Uterus (tissue), 4 donors: Measurements from ENCODE around the gene ATP11B. TPM values are rescaled to one million over a fixed set of nuclear protein-coding genes. Genes with fewer than 3 reads are reported as not detected.

Experiments used
- DNase-seq, 2 donors: peaks; one replicate each; pipeline ENCODE4 v3.0.0-alpha.2; 2019 to 2020
- H3K27ac ChIP-seq, 2 donors: fragments of 200-600 bp; sonication (generic); 1 replicate in 1 of 2; 2 replicates in 1 of 2; pipeline ENCODE4 v1.5.1; 2016 to 2018
- H3K27me3 ChIP-seq, 2 donors: fragments of 200-600 bp; sonication (generic); one replicate each; pipeline ENCODE4 v1.5.1; 2018 to 2019; ENCODE audit warnings: control low read depth in 1 of 2
- H3K36me3 ChIP-seq, 2 donors: fragments of 200-600 bp; sonication (generic); one replicate each; pipeline ENCODE4 v1.5.1; 2019; ENCODE audit warnings: control low read depth in 1 of 2
- H3K4me1 ChIP-seq, 2 donors: fragments of 200-600 bp; sonication (generic); one replicate each; pipeline ENCODE4 v1.5.1; 2018 to 2019; ENCODE audit warnings: control low read depth in 1 of 2
- H3K4me3 ChIP-seq, 2 donors: fragments of 200-600 bp; sonication (generic); 1 replicate in 1 of 2; 2 replicates in 1 of 2; pipeline ENCODE4 v1.5.1; 2018 to 2019; ENCODE audit warnings: mild to moderate bottlenecking in 1 of 2
- H3K9me3 ChIP-seq, 2 donors: fragments of 200-600 bp; sonication (generic); one replicate each; pipeline ENCODE4 v1.5.1; 2019; ENCODE audit warnings: control low read depth in 1 of 2
- CTCF ChIP-seq, 4 experiments: fragments of 200-600 bp in 2 of 4; fragments of 450-650 bp in 2 of 4; sonication (generic) in 2 of 4; IDR thresholded peaks; one replicate each; pipeline ENCODE4 v1.5.1; 2016 to 2019; ENCODE audit warnings: antibody characterized with exemption in 4 of 4, mild to moderate bottlenecking in 2 of 4, moderate library complexity in 1 of 4
- POLR2A ChIP-seq, 2 donors: fragments of 450-650 bp; IDR thresholded peaks; one replicate each; pipeline ENCODE4 v1.6.1; 2016; ENCODE audit warnings: antibody characterized with exemption in 2 of 2, mild to moderate bottlenecking in 1 of 2, moderate library complexity in 1 of 2
- intact Hi-C: fragments of 100-400 bp; cut with DNase I; formaldehyde crosslinking; loops from one replicate; pipeline ENCODE4 v1.15.1; 2023; ENCODE audit warnings: low total_unique reads
- total RNA-seq, 4 donors: library from RNA; depleted of rRNA in 3 of 4; stranded (reverse); fragments of >200 nt in 3 of 4; gene quantifications; one replicate each; pipeline versions ENCODE4 v1.1.0 to v1.2.4, GENCODE V29; 2014 to 2023
- donor health status: DM: yes; HTN: yes; CAD: no.

Gene ATP11B
- total RNA-seq, 4 donors from 2014 or later = 53.5 to 136 (median 95.1) TPM

- Histone ChIP-seq H3K4me1 (peaks cover 0 to 13% of the 10 kb centered on the region in 2 donors), H3K27ac (no peak overlapping the region), H3K9me3 (no peaks in the 10 kb centered on the region), H3K27me3 (no peaks in the 10 kb centered on the region), H3K4me3 (no peak overlapping the region), H3K36me3 (no peaks in the 10 kb centered on the region)
- intact Hi-C loops = no loop called here
- no peak for TF ChIP-seq CTCF (IDR thresholded peaks at IDR 0.05)
- TF ChIP-seq POLR2A (IDR thresholded peaks at IDR 0.05) = no peak
- no peak for DNase-seq
These were observed 16.2 kb downstream of the ATP11B start for GRCh38 chr3:182809531-182809930.

GRCh38 chr3:182810574-182811268 is 17.4 kb downstream of the ATP11B start:
- intact Hi-C loops = no loop called here
- Histone ChIP-seq H3K4me1 (peaks cover 0 to 13% of the 10 kb centered on the region in 2 donors), H3K27me3 (no peaks in the 10 kb centered on the region)

GRCh38 chr3:182811269-182811596 is 17.9 kb downstream of the ATP11B start:
- intact Hi-C loops = no loop called here
- H3K27me3 ChIP-seq = no peaks in the 10 kb centered on the region
- no peaks in the 10 kb centered on the region for H3K9me3 ChIP-seq
- no peak overlapping the region for H3K27ac ChIP-seq
- H3K4me1 ChIP-seq = peaks cover 0 to 10% of the 10 kb centered on the region in 2 donors
- no peak for DNase-seq
- H3K4me3 ChIP-seq = no peak overlapping the region
- TF ChIP-seq CTCF (IDR thresholded peaks at IDR 0.05) (no peak), POLR2A (IDR thresholded peaks at IDR 0.05) (no peak)
- no peaks in the 10 kb centered on the region for H3K36me3 ChIP-seq

More at GRCh38 chr3:182810574-182811268, 17.4 kb downstream of the ATP11B start:
- Histone ChIP-seq H3K4me3 (no peak overlapping the region), H3K27ac (no peak overlapping the region), H3K36me3 (no peaks in the 10 kb centered on the region), H3K9me3 (no peaks in the 10 kb centered on the region)
- no peak for DNase-seq
- TF ChIP-seq CTCF (IDR thresholded peaks at IDR 0.05) = no peak

GRCh38 chr3:182812123-182812522 is 18.8 kb downstream of the ATP11B start:
- H3K4me3 ChIP-seq = no peak overlapping the region
- no peaks in the 10 kb centered on the region for H3K9me3 ChIP-seq
- DNase-seq = no peak
- H3K27me3 ChIP-seq = no peaks in the 10 kb centered on the region
- H3K27ac ChIP-seq = no peak overlapping the region
- peaks cover 0 to 5% of the 10 kb centered on the region in 2 donors for H3K4me1 ChIP-seq
- H3K36me3 ChIP-seq = no peaks in the 10 kb centered on the region
- TF ChIP-seq CTCF (IDR thresholded peaks at IDR 0.05) (no peak), POLR2A (IDR thresholded peaks at IDR 0.05) (no peak)
- intact Hi-C loops = no loop called here

- Histone ChIP-seq H3K9me3 (no peaks in the 10 kb centered on the region), H3K36me3 (no peaks in the 10 kb centered on the region), H3K27me3 (no peaks in the 10 kb centered on the region), H3K27ac (no peak overlapping the region), H3K4me1 (no peaks in the 10 kb centered on the region), H3K4me3 (no peak overlapping the region)
- TF ChIP-seq CTCF (IDR thresholded peaks at IDR 0.05) = no peak
- TF ChIP-seq POLR2A (IDR thresholded peaks at IDR 0.05) = no peak
- intact Hi-C loops = no loop called here
- no peak for DNase-seq
These were observed 21.2 kb downstream of the ATP11B start for GRCh38 chr3:182814419-182815062.
